Epithelial cell of proximal tubule (primary cell): ENCODE data around the gene AHI1. TPM values are rescaled to one million over a fixed set of nuclear protein-coding genes. Genes with fewer than 3 reads are reported as not detected.

Experiments used
- DNase-seq: peaks from one replicate; pipeline ENCODE4 v3.0.0-alpha.2; 2011; ENCODE audit warnings: low read depth
- H3K4me3 ChIP-seq: 2 replicates; pipeline ENCODE4 v1.5.1; 2011; ENCODE audit warnings: low read depth, mild to moderate bottlenecking, low read length
- total RNA-seq: library from RNA; depleted of rRNA; stranded (reverse); fragments of >200 nt; gene quantifications from 2 replicates; pipeline ENCODE4 v1.2.3, GENCODE V29; 2015
- TF ChIP-seq, protein P1 (sequence below): conservative IDR thresholded peaks from 2 replicates; pipeline ENCODE4 v1.5.1; 2012; ENCODE audit warnings: low read depth, mild to moderate bottlenecking, low read length

The AHI1 gene
- total RNA-seq, 1 donor from 2014 or later, result 7.5 TPM

GRCh38 chr6:135461208-135461607 lies 36.3 kb downstream of the AHI1 start:
- H3K4me3 ChIP-seq, result no peak overlapping the region
- TF ChIP-seq, protein P1, sequence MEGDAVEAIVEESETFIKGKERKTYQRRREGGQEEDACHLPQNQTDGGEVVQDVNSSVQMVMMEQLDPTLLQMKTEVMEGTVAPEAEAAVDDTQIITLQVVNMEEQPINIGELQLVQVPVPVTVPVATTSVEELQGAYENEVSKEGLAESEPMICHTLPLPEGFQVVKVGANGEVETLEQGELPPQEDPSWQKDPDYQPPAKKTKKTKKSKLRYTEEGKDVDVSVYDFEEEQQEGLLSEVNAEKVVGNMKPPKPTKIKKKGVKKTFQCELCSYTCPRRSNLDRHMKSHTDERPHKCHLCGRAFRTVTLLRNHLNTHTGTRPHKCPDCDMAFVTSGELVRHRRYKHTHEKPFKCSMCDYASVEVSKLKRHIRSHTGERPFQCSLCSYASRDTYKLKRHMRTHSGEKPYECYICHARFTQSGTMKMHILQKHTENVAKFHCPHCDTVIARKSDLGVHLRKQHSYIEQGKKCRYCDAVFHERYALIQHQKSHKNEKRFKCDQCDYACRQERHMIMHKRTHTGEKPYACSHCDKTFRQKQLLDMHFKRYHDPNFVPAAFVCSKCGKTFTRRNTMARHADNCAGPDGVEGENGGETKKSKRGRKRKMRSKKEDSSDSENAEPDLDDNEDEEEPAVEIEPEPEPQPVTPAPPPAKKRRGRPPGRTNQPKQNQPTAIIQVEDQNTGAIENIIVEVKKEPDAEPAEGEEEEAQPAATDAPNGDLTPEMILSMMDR, result no peak
- no peak for DNase-seq

DNA sequence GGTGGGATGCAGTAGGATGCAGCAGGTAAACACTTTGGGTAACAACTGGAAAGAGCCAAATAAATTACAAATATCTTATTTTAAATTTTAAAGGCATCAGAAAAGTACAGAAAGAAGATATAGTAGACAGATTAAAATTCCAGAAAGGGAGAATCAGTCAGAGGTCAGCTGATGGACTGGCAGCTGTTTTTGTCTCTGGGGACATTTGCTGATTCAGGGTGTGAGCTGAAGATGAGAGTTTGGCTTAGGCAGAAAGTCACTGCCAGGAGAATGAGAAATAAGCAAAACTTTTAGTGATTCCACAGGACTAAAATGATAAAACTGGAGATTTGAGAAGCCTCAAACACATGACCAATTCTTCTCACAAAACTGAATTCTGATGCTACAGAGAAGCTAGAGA lies 39.5 kb downstream of the AHI1 start:
- TF ChIP-seq, protein P1, result no peak
- no peak overlapping the region for H3K4me3 ChIP-seq

GRCh38 chr6:135451617-135452190 lies 45.8 kb downstream of the AHI1 start:
- H3K4me3 ChIP-seq, result no peak overlapping the region
- DNase-seq, result peak; percentile 13
- TF ChIP-seq, protein P1, result peak; percentile 55

More for the DNA sequence above, 39.5 kb downstream of the AHI1 start:
- no peak for DNase-seq

DNA sequence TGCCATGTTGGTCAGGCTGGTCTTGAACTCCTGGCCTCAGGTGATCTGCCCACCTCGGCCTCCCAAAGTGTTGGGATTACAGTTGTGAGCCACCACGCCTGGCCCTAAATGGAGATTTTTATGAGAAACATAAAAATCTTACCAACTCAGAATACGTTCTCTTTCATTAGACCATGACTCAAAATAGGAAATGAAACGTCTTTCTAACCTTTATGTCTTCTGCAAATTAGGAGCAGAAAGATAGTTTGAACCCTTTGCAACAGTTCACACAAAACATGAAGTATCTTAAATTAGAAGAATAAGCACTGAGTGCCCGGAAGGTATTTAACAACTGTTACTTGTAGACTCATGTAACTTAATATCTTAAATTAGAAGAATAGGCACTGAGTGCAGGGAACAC lies 48.3 kb downstream of the AHI1 start:
- TF ChIP-seq, protein P1, result no peak
- DNase-seq, result no peak
- no peak overlapping the region for H3K4me3 ChIP-seq

GRCh38 chr6:135440087-135440792 lies 57.3 kb downstream of the AHI1 start:
- H3K4me3 ChIP-seq, result no peak overlapping the region
- no peak for DNase-seq
- TF ChIP-seq, protein P1, result no peak

GRCh38 chr6:135439549-135439948 lies 58.0 kb downstream of the AHI1 start:
- no peak overlapping the region for H3K4me3 ChIP-seq
- DNase-seq, result no peak
- TF ChIP-seq, protein P1, result no peak
